IMR-90 (cell line): Measurements from ENCODE around the gene KPNA5. TPM values are rescaled to one million over a fixed set of nuclear protein-coding genes. Genes with fewer than 3 reads are reported as not detected.

Experiments
- ATAC-seq: fragments of 200-7000 bp; cut with Tn5 transposase; 2 replicates; pipeline ENCODE4 v1.9.1; 2020; ENCODE audit warnings: low read depth, mild to moderate bottlenecking, moderate library complexity
- BruUV-seq: library from RNA; stranded (reverse); fragments of 400-500 nt; replicated peaks from 2 replicates; lab custom pipeline; 2021; lab: Mats Ljungman, UMichigan
- CTCF ChIA-PET: fragments of 300-600 bp; formaldehyde crosslinking; extraction: SDS; loops from one replicate; lab custom pipeline; 2021; ENCODE audit warnings: antibody characterized with exemption; lab: Yijun Ruan, JAX
- POLR2A ChIA-PET: fragments of 300-600 bp; sonication (Branson Sonifier 250); formaldehyde crosslinking; loops from one replicate; lab custom pipeline; 2022; ENCODE audit warnings: antibody characterized with exemption; ENCODE audit not compliant: unreplicated experiment; lab: Charles Lee
- DNase-seq: peaks from one replicate; pipeline ENCODE4 v3.0.0; 2013
- H2AFZ ChIP-seq: replicated peaks from 2 replicates; pipeline ENCODE3; 2013; ENCODE audit warnings: low read length, mild to moderate bottlenecking; ENCODE audit not compliant: poor library complexity
- H2AK5ac ChIP-seq: 2 replicates; pipeline ENCODE4 v1.6.1; 2013; ENCODE audit warnings: low read depth, low read length, inconsistent platforms
- H2AK9ac ChIP-seq: replicated peaks from 2 replicates; pipeline ENCODE3; 2013; ENCODE audit warnings: mild to moderate bottlenecking, low read depth, low read length, moderate library complexity; ENCODE audit not compliant: poor library complexity
- H2BK120ac ChIP-seq: 2 replicates; pipeline ENCODE4 v1.6.1; 2013; ENCODE audit warnings: low read depth, low read length, inconsistent platforms
- H2BK15ac ChIP-seq: 3 replicates; pipeline ENCODE4 v1.6.1; 2013; ENCODE audit warnings: low read depth, low read length, inconsistent platforms
- H2BK20ac ChIP-seq: 2 replicates; pipeline ENCODE4 v1.6.1; 2013; ENCODE audit warnings: low read depth, mild to moderate bottlenecking, inconsistent platforms, low read length, moderate library complexity
- H2BK5ac ChIP-seq: 2 replicates; pipeline ENCODE4 v1.6.1; 2013; ENCODE audit warnings: mild to moderate bottlenecking, low read depth, low read length, inconsistent platforms; ENCODE audit not compliant: poor library complexity, severe bottlenecking
- H3K14ac ChIP-seq: replicated peaks from 2 replicates; pipeline ENCODE4 v1.6.1; 2013; ENCODE audit warnings: low read depth, low read length, inconsistent platforms
- H3K18ac ChIP-seq: 2 replicates; pipeline ENCODE4 v1.6.1; 2013; ENCODE audit warnings: low read depth, low read length, control low read depth
- H3K23ac ChIP-seq: 2 replicates; pipeline ENCODE4 v1.6.1; 2013; ENCODE audit warnings: low read depth, low read length, inconsistent platforms
- H3K27ac ChIP-seq: 2 replicates; pipeline ENCODE4 v1.5.1; 2013; ENCODE audit warnings: mild to moderate bottlenecking, control low read depth, low read length; ENCODE audit not compliant: insufficient read depth
- H3K27me3 ChIP-seq: 2 replicates; pipeline ENCODE4 v1.6.1; 2013; ENCODE audit warnings: low read length; ENCODE audit not compliant: control insufficient read depth, insufficient read depth
- H3K36me3 ChIP-seq: 2 replicates; pipeline ENCODE4 v1.6.1; 2013; ENCODE audit warnings: low read length, mixed read lengths; ENCODE audit not compliant: control insufficient read depth, insufficient read depth
- H3K4ac ChIP-seq: 2 replicates; pipeline ENCODE4 v1.6.1; 2013; ENCODE audit warnings: low read depth, low read length, inconsistent platforms
- H3K4me1 ChIP-seq: 2 replicates; pipeline ENCODE4 v1.6.1; 2013; ENCODE audit warnings: low read length, mixed read lengths; ENCODE audit not compliant: control insufficient read depth, insufficient read depth
- H3K4me2 ChIP-seq: 2 replicates; pipeline ENCODE4 v1.6.1; 2013; ENCODE audit warnings: low read depth, mild to moderate bottlenecking, control low read depth, low read length, moderate library complexity
- H3K4me3 ChIP-seq: 2 replicates; pipeline ENCODE4 v1.5.1; 2013; ENCODE audit warnings: low read depth, mild to moderate bottlenecking, control low read depth, low read length, moderate library complexity; ENCODE audit not compliant: insufficient read depth
- H3K56ac ChIP-seq: 2 replicates; pipeline ENCODE4 v1.6.1; 2013; ENCODE audit warnings: low read length, inconsistent platforms; ENCODE audit not compliant: insufficient read depth; ENCODE audit errors: extremely low read depth
- H3K79me1 ChIP-seq, 2 experiments: 2 replicates each; pipeline ENCODE4 v1.6.1; 2013; ENCODE audit warnings: low read length in 2 of 2, inconsistent platforms in 1 of 2, low read depth in 1 of 2
- H3K9ac ChIP-seq: 2 replicates; pipeline ENCODE4 v1.6.1; 2013; ENCODE audit warnings: low read depth, low read length, control low read depth
- H3K9me1 ChIP-seq: 2 replicates; pipeline ENCODE4 v1.6.1; 2013; ENCODE audit warnings: low read length, inconsistent platforms; ENCODE audit not compliant: insufficient read depth
- H3K9me3 ChIP-seq: 2 replicates; pipeline ENCODE4 v1.6.1; 2013; ENCODE audit warnings: low read length; ENCODE audit not compliant: control insufficient read depth, insufficient read depth
- H4K20me1 ChIP-seq: 2 replicates; pipeline ENCODE4 v1.6.1; 2013; ENCODE audit warnings: low read length, inconsistent platforms; ENCODE audit not compliant: insufficient read depth
- H4K5ac ChIP-seq: 2 replicates; pipeline ENCODE4 v1.6.1; 2013; ENCODE audit warnings: mild to moderate bottlenecking, low read depth, low read length, control low read depth
- H4K8ac ChIP-seq, 2 experiments: 2 replicates each; pipeline ENCODE4 v1.6.1; 2013; ENCODE audit warnings: low read depth in 2 of 2, low read length in 2 of 2, control low read depth in 1 of 2, inconsistent platforms in 1 of 2
- H4K91ac ChIP-seq: 2 replicates; pipeline ENCODE4 v1.6.1; 2013; ENCODE audit warnings: low read depth, low read length, inconsistent platforms; ENCODE audit not compliant: insufficient read depth
- CEBPB ChIP-seq: IDR thresholded peaks from 2 replicates; pipeline ENCODE4 v1.6.1; 2012; ENCODE audit warnings: low read depth, low read length, improper control_type of control experiment
- USF2 ChIP-seq: fragments of 150-350 bp; IDR thresholded peaks from 2 replicates; pipeline ENCODE4 v1.6.1; 2017; ENCODE audit warnings: mild to moderate bottlenecking, antibody characterized with exemption, low read length, low read depth
- WGBS, 2 experiments: methylation state at CpG; one replicate each; pipeline versions ENCODE4 v1.1.5 to v1.1.7; 2013; ENCODE audit warnings: missing lambda C conversion rate in 2 of 2; ENCODE audit not compliant: insufficient read length in 1 of 2; ENCODE audit errors: extremely low coverage in 2 of 2; 5-methylcytosine and 5-hydroxymethylcytosine counted together
- dilution Hi-C: fragments of 300-500 bp; cut with HindIII; formaldehyde crosslinking; loops from one replicate; pipeline ENCODE4 v1.14.3; 2018; ENCODE audit warnings: low sequenced_read_pairs; ENCODE audit not compliant: unreplicated experiment
- in situ Hi-C: fragments of 300-500 bp; cut with MboI; formaldehyde crosslinking; loops from 3 replicates; pipeline ENCODE4 v1.14.3; 2019; ENCODE audit warnings: low sequenced_read_pairs, inconsistent platforms, mixed read lengths
- intact Hi-C: fragments of 100-400 bp; cut with micrococcal nuclease; formaldehyde crosslinking; loops from 2 replicates; pipeline ENCODE4 v1.10.0; 2022
- polyA plus RNA-seq, 3 experiments: library from polyadenylated mRNA; depleted of rRNA; stranded (reverse); fragments of >200 nt; gene quantifications; 2 replicates each; pipeline ENCODE4 v1.2.3, GENCODE V29; 2012; ENCODE audit warnings: low replicate concordance in 1 of 3
- total RNA-seq: library from RNA; depleted of rRNA; stranded (reverse); fragments of >200 nt; gene quantifications from 2 replicates; pipeline ENCODE4 v1.2.3, GENCODE V29; 2012

The KPNA5 gene
- total and polyA plus RNA-seq, 2 of the 4 experiments (the other 2 are of a cell fraction), result 2.2 to 5.9 TPM

- no peak overlapping the region for H3K4me3 ChIP-seq
- no peak overlapping the region for H2BK15ac ChIP-seq
- H2BK120ac ChIP-seq, result no peak overlapping the region
- ATAC-seq (no peak), DNase-seq (no peak)
- TF ChIP-seq USF2 (no peak), CEBPB (peak; percentile 72)
- no peaks in the 10 kb centered on the region for H3K4me1 ChIP-seq
- no TSS peak for BruUV-seq
- H3K79me1 ChIP-seq, result no peaks in the 10 kb centered on the region; a peak in 2 of 4 replicates
- H2AK5ac ChIP-seq, result no peak overlapping the region
- H3K27me3 ChIP-seq, result no peaks in the 10 kb centered on the region
- ChIA-PET CTCF (no interaction called here), POLR2A (no interaction called here)
- H4K20me1 ChIP-seq, result no peaks in the 10 kb centered on the region; the same call in 1 of the 2 replicates
- H2AK9ac ChIP-seq, result no peak overlapping the region
- H3K9ac ChIP-seq, result no peak overlapping the region
- no peak overlapping the region for H2BK20ac ChIP-seq
- H4K91ac ChIP-seq, result no peak overlapping the region
- H2BK5ac ChIP-seq, result no peak overlapping the region
- no peak overlapping the region for H3K23ac ChIP-seq
- H3K56ac ChIP-seq, result no peak overlapping the region
- no peak overlapping the region for H3K4me2 ChIP-seq
- no peaks in the 10 kb centered on the region for H3K9me3 ChIP-seq
- in situ Hi-C loops (no loop called here), dilution Hi-C loops (no loop called here), intact Hi-C loops (no loop called here)
- H3K14ac ChIP-seq, result no peak overlapping the region
- H3K27ac ChIP-seq, result no peak overlapping the region
- H4K5ac ChIP-seq, result no peak overlapping the region
- WGBS, 2 experiments, result no CpG with 5 or more reads among the region's 2 CpGs
- no peak overlapping the region for H3K4ac ChIP-seq
- H4K8ac ChIP-seq, result no peak overlapping the region
- no peak overlapping the region for H3K18ac ChIP-seq
- H3K36me3 ChIP-seq, result peaks cover 17% of the 10 kb centered on the region
- H2AFZ ChIP-seq, result no peak overlapping the region
- no peaks in the 10 kb centered on the region; the same call in 1 of the 2 replicates for H3K9me1 ChIP-seq
Observed at GRCh38 chr6:116714761-116715160, 33.8 kb downstream of the KPNA5 start.
